Peyer's patch (tissue), 4 donors: Measurements from ENCODE around the gene MRPL44. TPM values are rescaled to one million over a fixed set of nuclear protein-coding genes. Genes with fewer than 3 reads are reported as not detected.

ENCODE experiments used
- DNase-seq, 3 donors: peaks; one replicate each; pipeline ENCODE4 v3.0.0-alpha.2; 2017 to 2019
- H3K27ac ChIP-seq, 4 donors: fragments of 200-600 bp; sonication (generic); one replicate each; pipeline ENCODE4 v1.5.1; 2016 to 2019
- H3K27me3 ChIP-seq, 2 donors: fragments of 200-600 bp; sonication (generic); one replicate each; pipeline ENCODE4 v1.5.1; 2019
- H3K36me3 ChIP-seq, 3 donors: fragments of 200-600 bp; sonication (generic); one replicate each; pipeline ENCODE4 v1.5.1; 2016 to 2019
- H3K4me1 ChIP-seq, 4 donors: fragments of 200-600 bp; sonication (generic); one replicate each; pipeline ENCODE4 v1.5.1; 2016 to 2019
- H3K4me3 ChIP-seq, 4 donors: fragments of 200-600 bp; sonication (generic); 1 replicate in 3 of 4; 2 replicates in 1 of 4; pipeline ENCODE4 v1.5.1; 2016 to 2019; ENCODE audit warnings: mild to moderate bottlenecking in 1 of 4
- H3K9me3 ChIP-seq, 4 donors: fragments of 200-600 bp; sonication (generic); one replicate each; pipeline ENCODE4 v1.5.1; 2016 to 2019; ENCODE audit warnings: mild to moderate bottlenecking in 1 of 4
- POLR2A ChIP-seq, 2 donors: fragments of 450-650 bp; IDR thresholded peaks; one replicate each; pipeline ENCODE4 v1.5.1; 2017; ENCODE audit warnings: antibody characterized with exemption in 2 of 2, mild to moderate bottlenecking in 2 of 2, moderate library complexity in 2 of 2
- total RNA-seq, 4 donors: library from RNA; depleted of rRNA; stranded (reverse); fragments of >200 nt; gene quantifications; one replicate each; pipeline ENCODE4 v1.1.0, GENCODE V29; 2016
- TF ChIP-seq, protein P1 (sequence below), 6 experiments: fragments of 450-650 bp in 4 of 6; fragments of 200-600 bp in 2 of 6; sonication (generic) in 1 of 6; IDR thresholded peaks; one replicate each; pipeline ENCODE4 v1.5.1; 2017 to 2019; ENCODE audit warnings: antibody characterized with exemption in 6 of 6, mild to moderate bottlenecking in 3 of 6, moderate library complexity in 1 of 6

Gene MRPL44
- total RNA-seq, 4 donors from 2014 or later, result 17.6 to 36.3 (median 22.2) TPM

GRCh38 chr2:223954401-223954800, 2.9 kb upstream of the MRPL44 start:
- Histone ChIP-seq H3K4me1 (peaks cover 0 to 15% (median 7%) of the 10 kb centered on the region in 4 donors), H3K36me3 (no peaks in the 10 kb centered on the region), H3K9me3 (no peaks in the 10 kb centered on the region), H3K27me3 (no peaks in the 10 kb centered on the region), H3K27ac (no peak overlapping the region), H3K4me3 (no peak overlapping the region)
- no peak for TF ChIP-seq POLR2A (IDR thresholded peaks at IDR 0.05)
- TF ChIP-seq, protein P1, sequence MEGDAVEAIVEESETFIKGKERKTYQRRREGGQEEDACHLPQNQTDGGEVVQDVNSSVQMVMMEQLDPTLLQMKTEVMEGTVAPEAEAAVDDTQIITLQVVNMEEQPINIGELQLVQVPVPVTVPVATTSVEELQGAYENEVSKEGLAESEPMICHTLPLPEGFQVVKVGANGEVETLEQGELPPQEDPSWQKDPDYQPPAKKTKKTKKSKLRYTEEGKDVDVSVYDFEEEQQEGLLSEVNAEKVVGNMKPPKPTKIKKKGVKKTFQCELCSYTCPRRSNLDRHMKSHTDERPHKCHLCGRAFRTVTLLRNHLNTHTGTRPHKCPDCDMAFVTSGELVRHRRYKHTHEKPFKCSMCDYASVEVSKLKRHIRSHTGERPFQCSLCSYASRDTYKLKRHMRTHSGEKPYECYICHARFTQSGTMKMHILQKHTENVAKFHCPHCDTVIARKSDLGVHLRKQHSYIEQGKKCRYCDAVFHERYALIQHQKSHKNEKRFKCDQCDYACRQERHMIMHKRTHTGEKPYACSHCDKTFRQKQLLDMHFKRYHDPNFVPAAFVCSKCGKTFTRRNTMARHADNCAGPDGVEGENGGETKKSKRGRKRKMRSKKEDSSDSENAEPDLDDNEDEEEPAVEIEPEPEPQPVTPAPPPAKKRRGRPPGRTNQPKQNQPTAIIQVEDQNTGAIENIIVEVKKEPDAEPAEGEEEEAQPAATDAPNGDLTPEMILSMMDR (IDR thresholded peaks at IDR 0.05), result no peak
- no peak for DNase-seq

- peak overlapping the region in 3 of 4 donors; percentile 67 to 84 (median 79) for H3K27ac ChIP-seq
Measured at GRCh38 chr2:223956300-223956699, 963 bp upstream of the MRPL44 start.

DNA sequence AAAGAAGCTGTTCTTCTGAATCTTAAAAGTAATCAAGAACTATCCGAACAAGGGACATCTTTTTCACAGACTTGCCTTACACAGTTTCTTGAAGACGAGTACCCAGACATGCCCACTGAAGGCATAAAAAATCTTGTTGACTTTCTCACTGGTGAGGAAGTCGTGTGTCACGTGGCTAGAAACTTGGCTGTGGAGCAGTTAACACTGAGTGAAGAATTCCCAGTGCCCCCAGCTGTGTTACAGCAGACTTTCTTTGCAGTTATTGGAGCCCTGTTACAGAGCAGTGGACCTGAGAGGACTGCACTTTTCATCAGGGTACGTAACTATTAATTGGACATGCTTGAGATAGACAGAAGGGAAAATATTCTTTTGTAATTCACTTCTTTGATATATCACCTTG, 2.4 kb downstream of the MRPL44 start:
- Histone ChIP-seq H3K27me3 (no peaks in the 10 kb centered on the region), H3K4me3 (peak overlapping the region in 1 of 4 donors; percentile 6), H3K27ac (no peak overlapping the region), H3K9me3 (no peaks in the 10 kb centered on the region), H3K36me3 (peaks cover 0 to 22% (median 0%) of the 10 kb centered on the region in 3 donors), H3K4me1 (peaks cover 0 to 42% (median 11%) of the 10 kb centered on the region in 4 donors)
- no peak for TF ChIP-seq POLR2A (IDR thresholded peaks at IDR 0.05)
- TF ChIP-seq, protein P1 (IDR thresholded peaks at IDR 0.05), result no peak
- peak in 2 of 3 donors; percentile 44 to 58 for DNase-seq

More at GRCh38 chr2:223956300-223956699, 963 bp upstream of the MRPL44 start:
- no peak overlapping the region for H3K4me3 ChIP-seq
- DNase-seq, result no peak
- H3K27me3 ChIP-seq, result no peaks in the 10 kb centered on the region
- peaks cover 0 to 32% (median 11%) of the 10 kb centered on the region in 4 donors for H3K4me1 ChIP-seq
- no peak for TF ChIP-seq POLR2A (IDR thresholded peaks at IDR 0.05)
- TF ChIP-seq, protein P1 (IDR thresholded peaks at IDR 0.05), result no peak
- peaks cover 0 to 8% (median 0%) of the 10 kb centered on the region in 3 donors for H3K36me3 ChIP-seq
- no peaks in the 10 kb centered on the region for H3K9me3 ChIP-seq

DNA sequence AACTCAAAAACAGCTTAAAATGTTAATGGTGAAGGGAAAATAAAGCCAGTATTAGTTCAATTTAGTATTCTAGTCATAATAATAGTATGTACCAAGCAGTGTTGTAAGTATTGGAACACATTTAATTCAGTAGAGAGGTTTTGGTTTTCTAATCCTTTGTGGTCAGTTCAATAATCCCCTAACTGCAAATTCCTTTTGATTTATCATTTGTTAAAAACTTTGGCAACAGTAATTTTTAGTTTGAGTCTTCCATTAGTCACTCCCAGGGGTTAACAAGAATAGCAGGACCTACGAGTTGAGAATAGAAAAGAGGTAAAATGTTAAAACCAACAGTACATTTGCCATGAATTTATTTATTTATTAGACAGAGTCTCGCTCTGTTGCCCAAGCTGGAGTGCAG, 10.7 kb downstream of the MRPL44 start:
- no peaks in the 10 kb centered on the region for H3K27me3 ChIP-seq

GRCh38 chr2:223969315-223969714, 12.1 kb downstream of the MRPL44 start:
- DNase-seq, result no peak
- Histone ChIP-seq H3K4me1 (no peaks in the 10 kb centered on the region), H3K9me3 (no peaks in the 10 kb centered on the region), H3K4me3 (no peak overlapping the region), H3K27ac (no peak overlapping the region), H3K36me3 (peaks cover 0 to 41% (median 0%) of the 10 kb centered on the region in 3 donors), H3K27me3 (no peaks in the 10 kb centered on the region)
- TF ChIP-seq, protein P1 (IDR thresholded peaks at IDR 0.05), result no peak
- no peak for TF ChIP-seq POLR2A (IDR thresholded peaks at IDR 0.05)

More for the DNA sequence above, 10.7 kb downstream of the MRPL44 start:
- TF ChIP-seq POLR2A (IDR thresholded peaks at IDR 0.05), result no peak
- TF ChIP-seq, protein P1 (IDR thresholded peaks at IDR 0.05), result no peak
- DNase-seq, result no peak
- Histone ChIP-seq H3K9me3 (no peaks in the 10 kb centered on the region), H3K36me3 (peaks cover 0 to 50% (median 0%) of the 10 kb centered on the region in 3 donors), H3K4me3 (no peak overlapping the region), H3K27ac (no peak overlapping the region), H3K4me1 (no peaks in the 10 kb centered on the region)

GRCh38 chr2:223969856-223970255, 12.6 kb downstream of the MRPL44 start:
- H3K4me3 ChIP-seq, result no peak overlapping the region
- no peak for DNase-seq
- peaks cover 0 to 36% (median 0%) of the 10 kb centered on the region in 3 donors for H3K36me3 ChIP-seq
- no peaks in the 10 kb centered on the region for H3K27me3 ChIP-seq
- TF ChIP-seq, protein P1 (IDR thresholded peaks at IDR 0.05), result no peak
- no peak for TF ChIP-seq POLR2A (IDR thresholded peaks at IDR 0.05)
- H3K9me3 ChIP-seq, result no peaks in the 10 kb centered on the region
- no peaks in the 10 kb centered on the region for H3K4me1 ChIP-seq
- no peak overlapping the region for H3K27ac ChIP-seq
